ENCODE results near the gene CRHR1.

DNA sequence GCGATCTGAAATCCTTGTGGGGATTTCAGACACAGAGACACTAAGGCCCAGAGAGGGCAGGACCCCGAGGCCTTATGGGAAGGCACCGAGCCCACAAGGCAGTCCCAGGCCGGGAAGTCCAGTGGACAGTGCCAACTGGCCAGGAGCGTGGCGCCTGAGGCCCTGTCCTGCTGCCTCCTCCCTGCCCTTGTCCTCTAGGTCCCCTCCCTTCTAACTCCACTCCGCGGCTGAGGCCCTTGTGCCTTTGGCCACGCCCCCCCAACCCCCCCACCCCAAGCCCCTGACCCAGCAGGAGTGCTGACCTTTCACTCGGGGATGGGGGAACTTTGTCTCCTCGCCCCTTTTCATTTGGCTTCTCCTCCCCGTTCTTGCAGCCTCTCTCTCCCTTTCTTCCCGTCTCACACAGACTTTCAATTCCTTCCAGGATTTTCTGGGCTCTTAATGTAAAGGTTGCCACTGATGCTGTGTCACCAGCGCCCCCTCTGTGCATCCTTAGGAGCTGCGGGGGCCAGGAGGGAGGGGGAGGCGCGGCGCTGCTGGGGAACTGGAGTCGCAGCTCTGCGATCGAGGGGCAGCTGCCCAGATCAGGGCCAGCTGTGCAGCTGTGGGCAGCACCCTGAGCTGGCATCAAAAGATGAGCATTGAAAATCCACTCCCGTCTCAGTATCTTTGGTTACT, 29.1 kb downstream of the CRHR1 start:
- TF ChIP-seq, protein P1, sequence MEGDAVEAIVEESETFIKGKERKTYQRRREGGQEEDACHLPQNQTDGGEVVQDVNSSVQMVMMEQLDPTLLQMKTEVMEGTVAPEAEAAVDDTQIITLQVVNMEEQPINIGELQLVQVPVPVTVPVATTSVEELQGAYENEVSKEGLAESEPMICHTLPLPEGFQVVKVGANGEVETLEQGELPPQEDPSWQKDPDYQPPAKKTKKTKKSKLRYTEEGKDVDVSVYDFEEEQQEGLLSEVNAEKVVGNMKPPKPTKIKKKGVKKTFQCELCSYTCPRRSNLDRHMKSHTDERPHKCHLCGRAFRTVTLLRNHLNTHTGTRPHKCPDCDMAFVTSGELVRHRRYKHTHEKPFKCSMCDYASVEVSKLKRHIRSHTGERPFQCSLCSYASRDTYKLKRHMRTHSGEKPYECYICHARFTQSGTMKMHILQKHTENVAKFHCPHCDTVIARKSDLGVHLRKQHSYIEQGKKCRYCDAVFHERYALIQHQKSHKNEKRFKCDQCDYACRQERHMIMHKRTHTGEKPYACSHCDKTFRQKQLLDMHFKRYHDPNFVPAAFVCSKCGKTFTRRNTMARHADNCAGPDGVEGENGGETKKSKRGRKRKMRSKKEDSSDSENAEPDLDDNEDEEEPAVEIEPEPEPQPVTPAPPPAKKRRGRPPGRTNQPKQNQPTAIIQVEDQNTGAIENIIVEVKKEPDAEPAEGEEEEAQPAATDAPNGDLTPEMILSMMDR (IDR thresholded peaks at IDR 0.05) = no peak
- no peak for TF ChIP-seq POLR2A (IDR thresholded peaks at IDR 0.05)
